ENCODE results near the gene ATP7B. TPM values are rescaled to one million over a fixed set of nuclear protein-coding genes. Genes with fewer than 3 reads are reported as not detected.
A peak's percentile ranks its signal among the peaks of the same experiment; 100 is the strongest.

Gene ATP7B
- total RNA-seq, 1 donor from 2014 or later: 137 TPM

GRCh38 chr13:51938454-51938853 lies 72.8 kb downstream of the ATP7B start:
- no peak overlapping the region for H3K4me3 Mint-ChIP-seq
- no peaks in the 10 kb centered on the region for H3K9me3 Mint-ChIP-seq
- no peaks in the 10 kb centered on the region for H3K4me1 Mint-ChIP-seq
- no peak for TF ChIP-seq CTCF (IDR thresholded peaks at IDR 0.05; ENCODE audit: unreplicated experiment)
- peaks cover 31% of the 10 kb centered on the region for H3K36me3 Mint-ChIP-seq
- no peak overlapping the region for H3K27ac Mint-ChIP-seq
- no peaks in the 10 kb centered on the region for H3K27me3 Mint-ChIP-seq (ENCODE audit: low read depth)
- no peak for DNase-seq (ENCODE audit: low spot score in 2 of 2, unreplicated experiment in 2 of 2)

- peaks cover 26% of the 10 kb centered on the region for H3K36me3 Mint-ChIP-seq
- DNase-seq (ENCODE audit: low spot score in 2 of 2, unreplicated experiment in 2 of 2): no peak
- H3K4me1 Mint-ChIP-seq: no peaks in the 10 kb centered on the region
- H3K9me3 Mint-ChIP-seq: no peaks in the 10 kb centered on the region
- H3K27ac Mint-ChIP-seq: no peak overlapping the region
- no peak for TF ChIP-seq CTCF (IDR thresholded peaks at IDR 0.05; ENCODE audit: unreplicated experiment)
- H3K27me3 Mint-ChIP-seq (ENCODE audit: low read depth): no peaks in the 10 kb centered on the region
- no peak overlapping the region for H3K4me3 Mint-ChIP-seq
These were observed 73.6 kb downstream of the ATP7B start for GRCh38 chr13:51937320-51938290.

GRCh38 chr13:51935326-51936171 lies 75.7 kb downstream of the ATP7B start:
- Mint-ChIP-seq H3K36me3 (peaks cover 38% of the 10 kb centered on the region), H3K4me3 (no peak overlapping the region), H3K27me3 (ENCODE audit: low read depth) (no peaks in the 10 kb centered on the region), H3K9me3 (no peaks in the 10 kb centered on the region), H3K27ac (no peak overlapping the region), H3K4me1 (no peaks in the 10 kb centered on the region)
- DNase-seq (ENCODE audit: low spot score in 2 of 2, unreplicated experiment in 2 of 2): peak in 1 of 2 experiments; percentile 44
- TF ChIP-seq CTCF (IDR thresholded peaks at IDR 0.05; ENCODE audit: unreplicated experiment): no peak

DNA sequence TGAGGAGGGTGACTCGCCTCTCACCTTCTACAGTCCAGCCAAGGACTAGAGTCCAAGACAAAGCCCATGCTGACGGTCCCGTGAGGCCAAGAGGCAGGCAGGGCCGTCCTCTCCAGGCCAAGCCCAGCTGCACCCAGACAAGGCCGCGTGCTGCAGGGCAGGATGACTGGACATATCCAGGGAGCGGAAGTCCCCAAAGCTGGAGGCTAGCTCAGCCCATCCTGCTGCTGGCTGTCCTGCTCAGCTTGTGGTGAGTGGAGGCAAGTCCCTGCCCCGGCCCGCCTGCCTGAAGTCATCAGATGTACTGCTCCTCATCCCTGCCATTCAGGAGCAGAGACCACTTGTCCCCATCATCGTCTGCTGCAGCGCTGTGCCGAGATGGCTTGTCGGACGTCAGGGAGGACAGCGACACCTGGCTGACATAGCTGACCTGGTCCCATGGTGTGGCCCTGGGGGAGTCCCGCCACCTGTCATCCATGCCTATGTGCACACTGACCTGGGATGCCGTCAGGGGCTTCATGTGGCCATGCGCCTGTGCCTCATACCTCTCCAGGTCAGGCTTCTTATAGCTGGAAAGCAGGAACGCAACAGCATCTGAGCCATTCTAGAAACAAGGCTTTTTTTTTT lies 76.7 kb downstream of the ATP7B start:
- H3K36me3 Mint-ChIP-seq: peaks cover 37% of the 10 kb centered on the region
- no peaks in the 10 kb centered on the region for H3K27me3 Mint-ChIP-seq (ENCODE audit: low read depth)
- no peak overlapping the region for H3K27ac Mint-ChIP-seq
- no peak for DNase-seq (ENCODE audit: low spot score in 2 of 2, unreplicated experiment in 2 of 2)
- no peak for TF ChIP-seq CTCF (IDR thresholded peaks at IDR 0.05; ENCODE audit: unreplicated experiment)
- H3K4me1 Mint-ChIP-seq: no peaks in the 10 kb centered on the region
- H3K4me3 Mint-ChIP-seq: no peak overlapping the region
- no peaks in the 10 kb centered on the region for H3K9me3 Mint-ChIP-seq

GRCh38 chr13:51933466-51934058 lies 77.7 kb downstream of the ATP7B start:
- no peak for TF ChIP-seq CTCF (IDR thresholded peaks at IDR 0.05; ENCODE audit: unreplicated experiment)
- Mint-ChIP-seq H3K27ac (peak overlapping the region; percentile 43), H3K27me3 (ENCODE audit: low read depth) (no peaks in the 10 kb centered on the region), H3K9me3 (no peaks in the 10 kb centered on the region), H3K36me3 (peaks cover 31% of the 10 kb centered on the region), H3K4me1 (no peaks in the 10 kb centered on the region), H3K4me3 (no peak overlapping the region)
- no peak for DNase-seq (ENCODE audit: low spot score in 2 of 2, unreplicated experiment in 2 of 2)
